ENCODE data around the gene SPAG5. TPM values are rescaled to one million over a fixed set of nuclear protein-coding genes. Genes with fewer than 3 reads are reported as not detected.
A peak's percentile ranks its signal among the peaks of the same experiment; 100 is the strongest.

Gene SPAG5
- total RNA-seq, 4 donors from 2014 or later = 40.3 to 67.7 (median 49.6) TPM

GRCh38 chr17:28599311-28600184, 723 bp upstream of the SPAG5 start:
- Histone ChIP-seq H3K27ac (peak overlapping the region; percentile 87 to 99 (median 92)), H3K4me3 (peak overlapping the region; percentile 63 to 79 (median 72)), H3K36me3 (no peaks in the 10 kb centered on the region), H3K4me1 (peaks cover 0 to 27% (median 0%) of the 10 kb centered on the region in 4 donors), H3K27me3 (no peaks in the 10 kb centered on the region), H3K9me3 (no peaks in the 10 kb centered on the region)
- peak; percentile 41 to 84 (median 77) for DNase-seq
- TF ChIP-seq POLR2A (IDR thresholded peaks at IDR 0.05) (peak; percentile 3 to 42), CTCF (IDR thresholded peaks at IDR 0.05) (no peak)

- no peaks in the 10 kb centered on the region for H3K36me3 ChIP-seq
- H3K27me3 ChIP-seq = no peaks in the 10 kb centered on the region
- H3K9me3 ChIP-seq = no peaks in the 10 kb centered on the region
- peaks cover 0 to 27% (median 0%) of the 10 kb centered on the region in 4 donors for H3K4me1 ChIP-seq
- TF ChIP-seq CTCF (IDR thresholded peaks at IDR 0.05) (no peak), POLR2A (IDR thresholded peaks at IDR 0.05) (no peak)
- H3K4me3 ChIP-seq = peak overlapping the region; percentile 63 to 79 (median 72)
- peak overlapping the region; percentile 87 to 99 (median 92) for H3K27ac ChIP-seq
- peak in 1 of 3 donors; percentile 46 for DNase-seq
Observed at GRCh38 chr17:28598389-28598788, 436 bp downstream of the SPAG5 start.

GRCh38 chr17:28597606-28598383, 1.0 kb downstream of the SPAG5 start:
- Histone ChIP-seq H3K9me3 (no peaks in the 10 kb centered on the region), H3K4me1 (peaks cover 0 to 27% (median 0%) of the 10 kb centered on the region in 4 donors), H3K36me3 (no peaks in the 10 kb centered on the region), H3K27me3 (no peaks in the 10 kb centered on the region), H3K27ac (peak overlapping the region in 3 of 4 donors; percentile 87 to 99 (median 95)), H3K4me3 (peak overlapping the region in 2 of 4 donors; percentile 78 to 79)
- no peak for DNase-seq
- TF ChIP-seq CTCF (IDR thresholded peaks at IDR 0.05) (no peak), POLR2A (IDR thresholded peaks at IDR 0.05) (no peak)

GRCh38 chr17:28592260-28592659, 6.6 kb downstream of the SPAG5 start:
- H3K4me1 ChIP-seq = no peaks in the 10 kb centered on the region
- TF ChIP-seq POLR2A (IDR thresholded peaks at IDR 0.05) (no peak), CTCF (IDR thresholded peaks at IDR 0.05) (no peak)
- no peak for DNase-seq
- no peak overlapping the region for H3K4me3 ChIP-seq
- H3K27me3 ChIP-seq = no peaks in the 10 kb centered on the region
- H3K27ac ChIP-seq = no peak overlapping the region
- peaks cover 0 to 28% (median 0%) of the 10 kb centered on the region in 3 donors for H3K36me3 ChIP-seq
- no peaks in the 10 kb centered on the region for H3K9me3 ChIP-seq

- no peak overlapping the region for H3K4me3 ChIP-seq
- TF ChIP-seq CTCF (IDR thresholded peaks at IDR 0.05) = no peak
- no peak for TF ChIP-seq POLR2A (IDR thresholded peaks at IDR 0.05)
- peaks cover 0 to 59% (median 0%) of the 10 kb centered on the region in 3 donors for H3K36me3 ChIP-seq
- H3K4me1 ChIP-seq = no peaks in the 10 kb centered on the region
- no peaks in the 10 kb centered on the region for H3K27me3 ChIP-seq
- H3K27ac ChIP-seq = no peak overlapping the region
- no peak for DNase-seq
- no peaks in the 10 kb centered on the region for H3K9me3 ChIP-seq
Observed at GRCh38 chr17:28585851-28586250, 13.0 kb downstream of the SPAG5 start.
